HepG2 (cell line): Measurements from ENCODE around the gene RUSC1. TPM values are rescaled to one million over a fixed set of nuclear protein-coding genes. Genes with fewer than 3 reads are reported as not detected.
A peak's percentile ranks its signal among the peaks of the same experiment; 100 is the strongest.

Source experiments
- ARNT ChIP-seq: fragments of 450-650 bp; IDR thresholded peaks from 2 replicates; pipeline ENCODE4 v1.6.1; 2017
- CENPX ChIP-seq: sonication (generic); formaldehyde crosslinking; IDR thresholded peaks from 2 replicates; pipeline ENCODE4 v1.9.0; 2021; ENCODE audit warnings: mild to moderate bottlenecking, missing genetic modification reagents, moderate library complexity
- DMAP1 ChIP-seq: IDR thresholded peaks from 2 replicates; pipeline ENCODE4 v1.6.1; 2016
- ELF3 ChIP-seq: IDR thresholded peaks from 2 replicates; pipeline ENCODE4 v1.6.1; 2016; ENCODE audit warnings: missing genetic modification reagents, missing compliant biosample characterization
- MBNL3 ChIP-seq: fragments of 250-450 bp; sonication (Bioruptor Pico); conservative IDR thresholded peaks from 2 replicates; pipeline ENCODE4 v1.8.0; 2022; ENCODE audit warnings: mild to moderate bottlenecking, inconsistent platforms
- RBM22 ChIP-seq: fragments of 200-400 bp; formaldehyde crosslinking; optimal IDR thresholded peaks from 2 replicates; pipeline ENCODE3; 2017; ENCODE audit warnings: mild to moderate bottlenecking, low read length, moderate library complexity
- ZBTB8A ChIP-seq: sonication (generic); formaldehyde crosslinking; IDR thresholded peaks from 2 replicates; pipeline ENCODE4 v1.4.0; 2020; ENCODE audit warnings: mild to moderate bottlenecking, low read depth, missing genetic modification reagents, borderline replicate concordance
- ZFP1 ChIP-seq: IDR thresholded peaks from 2 replicates; pipeline ENCODE4 v1.6.1; 2016
- ZFP37 ChIP-seq: sonication (generic); formaldehyde crosslinking; IDR thresholded peaks from 2 replicates; pipeline ENCODE4 v1.4.0; 2020; ENCODE audit warnings: missing genetic modification reagents, borderline replicate concordance
- ZNF383 ChIP-seq: sonication (generic); formaldehyde crosslinking; IDR thresholded peaks from 2 replicates; pipeline ENCODE4 v1.4.0; 2020; ENCODE audit warnings: missing genetic modification reagents, mild to moderate bottlenecking, borderline replicate concordance
- ZNF788 ChIP-seq: sonication (generic); formaldehyde crosslinking; IDR thresholded peaks from 2 replicates; pipeline ENCODE4 v1.5.0; 2020; ENCODE audit warnings: mild to moderate bottlenecking, missing genetic modification reagents, borderline replicate concordance
- ZSCAN25 ChIP-seq: sonication (generic); formaldehyde crosslinking; IDR thresholded peaks from 2 replicates; pipeline ENCODE4 v1.8.0; 2022; ENCODE audit warnings: mild to moderate bottlenecking, missing genetic modification reagents
- polyA plus RNA-seq, 8 experiments: library from polyadenylated mRNA; depleted of rRNA in 3 of 8; stranded (reverse) in 7 of 8; unstranded in 1 of 8; fragments of >200 nt; fragmentation: Illumina TruSeq in 4 of 8; extraction: Trizol in 4 of 8; gene quantifications; 2 replicates each; pipeline versions ENCODE4 v1.2.1 to v1.2.3, GENCODE V29; 2011 to 2016; ENCODE audit warnings: low read depth in 4 of 8, missing spikeins in 1 of 8, mixed read lengths in 1 of 8; ENCODE audit not compliant: insufficient read depth in 1 of 8
- total RNA-seq, 5 experiments: library from RNA; depleted of rRNA; stranded (reverse); fragments of >200 nt; fragmentation: Illumina TruSeq; extraction: Trizol; gene quantifications; 2 replicates each; pipeline ENCODE4 v1.2.3, GENCODE V29; 2016; ENCODE audit warnings: low read depth in 1 of 5
- TF ChIP-seq, protein P1 (sequence below): sonication (generic); formaldehyde crosslinking; IDR thresholded peaks from 2 replicates; pipeline ENCODE4 v1.8.1; 2023; ENCODE audit warnings: missing genetic modification reagents, inconsistent platforms, borderline replicate concordance
- TF ChIP-seq, protein P2 (sequence below): sonication (generic); formaldehyde crosslinking; IDR thresholded peaks from 2 replicates; pipeline ENCODE4 v1.4.0; 2020; ENCODE audit warnings: mild to moderate bottlenecking, missing genetic modification reagents
- TF ChIP-seq, protein P3 (sequence below): sonication (generic); formaldehyde crosslinking; IDR thresholded peaks from 2 replicates; pipeline ENCODE4 v1.9.0; 2021; ENCODE audit warnings: missing genetic modification reagents, mild to moderate bottlenecking, borderline replicate concordance
- TF ChIP-seq, protein P4 (sequence below): sonication (generic); formaldehyde crosslinking; IDR thresholded peaks from 2 replicates; pipeline ENCODE4 v1.8.1; 2023; ENCODE audit warnings: mild to moderate bottlenecking, inconsistent platforms, moderate library complexity, missing genetic modification reagents, borderline replicate concordance
- TF ChIP-seq, protein P5 (sequence below): sonication (generic); formaldehyde crosslinking; IDR thresholded peaks from 2 replicates; pipeline ENCODE4 v1.5.0; 2020; ENCODE audit warnings: missing genetic modification reagents

Gene RUSC1
- total and polyA plus RNA-seq, 2 of the 13 experiments (the other 11 are each of a cell fraction or from before 2014, with no cell fraction given), result 18.7 to 20.4 TPM

DNA sequence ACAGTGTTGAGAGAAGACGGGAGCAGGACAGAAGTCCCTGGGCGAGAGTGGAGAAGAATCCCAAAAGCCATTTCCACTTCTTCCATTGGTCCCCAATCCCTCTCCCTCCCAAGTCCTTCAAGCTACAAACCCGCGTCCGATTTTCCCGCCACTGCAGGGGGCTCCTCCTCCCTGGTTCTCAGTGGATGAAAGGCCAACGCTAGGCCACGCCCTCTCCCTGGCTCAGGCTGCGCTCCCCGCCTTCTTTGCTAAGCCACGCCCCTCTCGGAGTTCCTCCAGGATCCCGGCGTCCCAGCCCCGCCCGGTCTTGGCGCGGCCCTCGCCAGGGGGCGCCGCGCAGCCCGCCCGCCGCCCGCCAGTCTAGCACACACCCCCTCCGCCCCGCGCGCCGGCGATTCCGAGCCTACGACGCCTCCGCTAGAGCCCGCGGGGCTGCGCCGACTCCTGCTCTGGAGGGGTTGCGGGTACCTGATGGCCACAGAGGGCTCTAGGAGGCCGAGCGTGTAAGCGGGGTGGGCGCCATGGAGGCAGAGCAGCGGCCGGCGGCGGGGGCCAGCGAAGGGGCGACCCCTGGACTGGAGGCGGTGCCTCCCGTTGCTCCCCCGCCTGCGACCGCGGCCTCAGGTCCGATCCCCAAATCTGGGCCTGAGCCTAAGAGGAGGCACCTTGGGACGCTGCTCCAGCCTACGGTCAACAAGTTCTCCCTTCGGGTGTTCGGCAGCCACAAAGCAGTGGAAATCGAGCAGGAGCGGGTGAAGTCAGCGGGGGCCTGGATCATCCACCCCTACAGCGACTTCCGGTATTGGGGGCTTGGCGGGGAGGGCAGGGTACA, 43.4 kb upstream of the RUSC1 start, which contains the start of gene HCN3 (continued):
- TF ChIP-seq, protein P1, sequence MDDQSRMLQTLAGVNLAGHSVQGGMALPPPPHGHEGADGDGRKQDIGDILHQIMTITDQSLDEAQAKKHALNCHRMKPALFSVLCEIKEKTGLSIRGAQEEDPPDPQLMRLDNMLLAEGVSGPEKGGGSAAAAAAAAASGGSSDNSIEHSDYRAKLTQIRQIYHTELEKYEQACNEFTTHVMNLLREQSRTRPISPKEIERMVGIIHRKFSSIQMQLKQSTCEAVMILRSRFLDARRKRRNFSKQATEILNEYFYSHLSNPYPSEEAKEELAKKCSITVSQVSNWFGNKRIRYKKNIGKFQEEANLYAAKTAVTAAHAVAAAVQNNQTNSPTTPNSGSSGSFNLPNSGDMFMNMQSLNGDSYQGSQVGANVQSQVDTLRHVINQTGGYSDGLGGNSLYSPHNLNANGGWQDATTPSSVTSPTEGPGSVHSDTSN (CRISPR knock-in tag), result no peak
- TF ChIP-seq, protein P2, sequence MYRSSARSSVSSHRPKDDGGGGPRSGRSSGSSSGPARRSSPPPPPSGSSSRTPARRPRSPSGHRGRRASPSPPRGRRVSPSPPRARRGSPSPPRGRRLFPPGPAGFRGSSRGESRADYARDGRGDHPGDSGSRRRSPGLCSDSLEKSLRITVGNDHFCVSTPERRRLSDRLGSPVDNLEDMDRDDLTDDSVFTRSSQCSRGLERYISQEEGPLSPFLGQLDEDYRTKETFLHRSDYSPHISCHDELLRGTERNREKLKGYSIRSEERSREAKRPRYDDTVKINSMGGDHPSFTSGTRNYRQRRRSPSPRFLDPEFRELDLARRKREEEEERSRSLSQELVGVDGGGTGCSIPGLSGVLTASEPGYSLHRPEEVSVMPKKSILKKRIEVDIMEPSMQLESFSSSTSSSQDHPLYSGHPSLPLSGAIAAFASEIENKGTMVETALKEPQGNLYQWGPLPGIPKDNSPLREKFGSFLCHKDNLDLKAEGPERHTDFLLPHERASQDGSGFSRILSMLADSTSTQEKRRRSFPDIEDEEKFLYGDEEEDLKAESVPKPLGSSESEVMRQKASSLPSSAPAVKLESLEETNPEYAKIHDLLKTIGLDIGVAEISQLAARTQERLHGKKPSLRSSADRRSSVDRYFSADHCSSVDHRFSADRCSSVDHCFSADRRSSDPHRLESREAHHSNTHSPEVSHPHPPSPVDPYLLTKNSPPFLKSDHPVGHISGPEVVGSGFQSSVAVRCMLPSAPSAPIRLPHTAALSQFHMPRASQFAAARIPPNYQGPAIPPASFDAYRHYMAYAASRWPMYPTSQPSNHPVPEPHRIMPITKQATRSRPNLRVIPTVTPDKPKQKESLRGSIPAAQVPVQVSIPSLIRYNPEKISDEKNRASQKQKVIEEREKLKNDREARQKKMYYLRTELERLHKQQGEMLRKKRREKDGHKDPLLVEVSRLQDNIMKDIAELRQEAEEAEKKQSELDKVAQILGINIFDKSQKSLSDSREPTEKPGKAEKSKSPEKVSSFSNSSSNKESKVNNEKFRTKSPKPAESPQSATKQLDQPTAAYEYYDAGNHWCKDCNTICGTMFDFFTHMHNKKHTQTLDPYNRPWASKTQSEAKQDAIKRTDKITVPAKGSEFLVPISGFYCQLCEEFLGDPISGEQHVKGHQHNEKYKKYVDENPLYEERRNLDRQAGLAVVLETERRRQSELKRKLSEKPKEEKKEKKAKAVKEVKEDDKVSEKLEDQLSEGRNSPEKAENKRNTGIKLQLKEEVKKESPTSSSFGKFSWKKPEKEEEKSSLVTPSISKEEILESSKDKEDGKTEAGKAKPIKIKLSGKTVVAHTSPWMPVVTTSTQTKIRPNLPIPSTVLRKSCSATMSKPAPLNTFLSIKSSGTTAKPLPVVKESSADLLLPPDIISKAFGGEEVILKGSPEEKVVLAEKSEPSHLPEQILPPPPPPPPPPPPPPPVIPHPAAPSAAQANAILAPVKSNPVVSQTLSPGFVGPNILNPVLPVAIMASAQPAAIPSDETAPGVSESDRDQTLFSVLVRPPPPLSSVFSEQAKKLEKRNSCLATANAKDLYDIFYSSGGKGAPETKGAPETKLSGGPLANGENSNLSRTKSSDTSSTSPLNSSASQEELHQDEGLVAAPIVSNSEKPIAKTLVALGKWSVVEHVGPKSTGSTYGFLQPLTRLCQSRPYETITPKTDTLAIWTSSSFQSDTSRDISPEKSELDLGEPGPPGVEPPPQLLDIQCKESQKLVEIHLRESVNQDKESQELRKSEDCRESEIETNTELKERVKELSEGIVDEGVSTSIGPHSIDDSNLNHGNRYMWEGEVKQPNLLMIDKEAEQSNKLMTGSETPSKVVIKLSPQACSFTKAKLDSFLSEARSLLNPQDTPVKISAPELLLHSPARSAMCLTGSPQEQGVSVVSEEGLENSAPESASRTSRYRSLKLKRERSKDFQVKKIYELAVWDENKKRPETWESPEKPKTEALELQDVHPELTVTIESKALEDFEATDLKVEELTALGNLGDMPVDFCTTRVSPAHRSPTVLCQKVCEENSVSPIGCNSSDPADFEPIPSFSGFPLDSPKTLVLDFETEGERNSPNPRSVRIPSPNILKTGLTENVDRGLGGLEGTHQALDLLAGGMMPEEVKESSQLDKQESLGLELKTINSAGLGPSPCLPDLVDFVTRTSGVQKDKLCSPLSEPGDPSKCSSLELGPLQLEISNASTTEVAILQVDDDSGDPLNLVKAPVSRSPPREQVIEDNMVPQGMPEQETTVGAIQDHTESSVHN (CRISPR knock-in tag), result no peak
- TF ChIP-seq ZFP1 (CRISPR knock-in tag) (no peak), ARNT (no peak), MBNL3 (CRISPR knock-in tag) (no peak), ELF3 (CRISPR knock-in tag) (peak; percentile 49; the same call in 1 of the 2 replicates), RBM22 (no peak), ZNF383 (CRISPR knock-in tag) (peak; percentile 63; the same call in 1 of the 2 replicates), DMAP1 (CRISPR knock-in tag) (no peak; the same call in 1 of the 2 replicates), CENPX (CRISPR knock-in tag) (no peak), ZBTB8A (CRISPR knock-in tag) (no peak), ZSCAN25 (no peak), ZFP37 (no peak), ZNF788 (CRISPR knock-in tag) (0 out of 2 replicates have a peak, but pooled peaks have one; percentile 15)
- TF ChIP-seq, protein P3, sequence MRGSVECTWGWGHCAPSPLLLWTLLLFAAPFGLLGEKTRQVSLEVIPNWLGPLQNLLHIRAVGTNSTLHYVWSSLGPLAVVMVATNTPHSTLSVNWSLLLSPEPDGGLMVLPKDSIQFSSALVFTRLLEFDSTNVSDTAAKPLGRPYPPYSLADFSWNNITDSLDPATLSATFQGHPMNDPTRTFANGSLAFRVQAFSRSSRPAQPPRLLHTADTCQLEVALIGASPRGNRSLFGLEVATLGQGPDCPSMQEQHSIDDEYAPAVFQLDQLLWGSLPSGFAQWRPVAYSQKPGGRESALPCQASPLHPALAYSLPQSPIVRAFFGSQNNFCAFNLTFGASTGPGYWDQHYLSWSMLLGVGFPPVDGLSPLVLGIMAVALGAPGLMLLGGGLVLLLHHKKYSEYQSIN, result no peak
- TF ChIP-seq, protein P4, sequence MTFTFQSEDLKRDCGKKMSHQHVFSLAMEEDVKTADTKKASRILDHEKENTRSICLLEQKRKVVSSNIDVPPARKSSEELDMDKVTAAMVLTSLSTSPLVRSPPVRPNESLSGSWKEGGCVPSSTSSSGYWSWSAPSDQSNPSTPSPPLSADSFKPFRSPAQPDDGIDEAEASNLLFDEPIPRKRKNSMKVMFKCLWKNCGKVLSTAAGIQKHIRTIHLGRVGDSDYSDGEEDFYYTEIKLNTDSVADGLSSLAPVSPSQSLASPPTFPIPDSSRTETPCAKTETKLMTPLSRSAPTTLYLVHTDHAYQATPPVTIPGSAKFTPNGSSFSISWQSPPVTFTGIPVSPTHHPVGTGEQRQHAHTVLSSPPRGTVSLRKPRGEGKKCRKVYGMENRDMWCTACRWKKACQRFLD, result no peak
- TF ChIP-seq, protein P5, sequence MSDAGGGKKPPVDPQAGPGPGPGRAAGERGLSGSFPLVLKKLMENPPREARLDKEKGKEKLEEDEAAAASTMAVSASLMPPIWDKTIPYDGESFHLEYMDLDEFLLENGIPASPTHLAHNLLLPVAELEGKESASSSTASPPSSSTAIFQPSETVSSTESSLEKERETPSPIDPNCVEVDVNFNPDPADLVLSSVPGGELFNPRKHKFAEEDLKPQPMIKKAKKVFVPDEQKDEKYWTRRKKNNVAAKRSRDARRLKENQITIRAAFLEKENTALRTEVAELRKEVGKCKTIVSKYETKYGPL, result no peak
